ENCODE data around the gene GABBR1.
A peak's percentile ranks its signal among the peaks of the same experiment; 100 is the strongest.

The GABBR1 gene

GRCh38 chr6:29632789-29633533 is at the start of gene GABBR1:
Gene GABBR1, minus strand, starts transcription at chr6:29633183. Its CDS starts 798 bp downstream, at chr6:29632385.
- H3K4me3 ChIP-seq (ENCODE audit: low read depth, low read length), result peak within 1 kb of the TSS; percentile 72
- no peak for TF ChIP-seq CTCF (IDR thresholded peaks at IDR 0.05; ENCODE audit: low read depth, low read length)

GRCh38 chr6:29681811-29682210 is 48.8 kb upstream of the GABBR1 start:
- no peak overlapping the region for H3K4me3 ChIP-seq (ENCODE audit: low read depth, low read length)
- no peak for TF ChIP-seq CTCF (IDR thresholded peaks at IDR 0.05; ENCODE audit: low read depth, low read length)

GRCh38 chr6:29680904-29681303 is 47.9 kb upstream of the GABBR1 start, which contains the start of gene ZFP57:
Gene ZFP57, minus strand, starts transcription at chr6:29681152. Its CDS starts 4,149 bp downstream, at chr6:29677003.
- H3K4me3 ChIP-seq (ENCODE audit: low read depth, low read length), result no peak within 1 kb of the TSS
- TF ChIP-seq CTCF (IDR thresholded peaks at IDR 0.05; ENCODE audit: low read depth, low read length), result no peak

- no peak overlapping the region for H3K4me3 ChIP-seq (ENCODE audit: low read depth, low read length)
- no peak for TF ChIP-seq CTCF (IDR thresholded peaks at IDR 0.05; ENCODE audit: low read depth, low read length)
Measured at GRCh38 chr6:29680416-29680815, 47.4 kb upstream of the GABBR1 start.

- no peak for TF ChIP-seq CTCF (IDR thresholded peaks at IDR 0.05; ENCODE audit: low read depth, low read length)
- H3K4me3 ChIP-seq (ENCODE audit: low read depth, low read length), result no peak overlapping the region
Measured at GRCh38 chr6:29679962-29680361, 47.0 kb upstream of the GABBR1 start.

- no peak for TF ChIP-seq CTCF (IDR thresholded peaks at IDR 0.05; ENCODE audit: low read depth, low read length)
- H3K4me3 ChIP-seq (ENCODE audit: low read depth, low read length), result no peak overlapping the region
Measured at GRCh38 chr6:29678114-29678513, 45.1 kb upstream of the GABBR1 start.

GRCh38 chr6:29676981-29677601 is 44.1 kb upstream of the GABBR1 start:
- no peak for TF ChIP-seq CTCF (IDR thresholded peaks at IDR 0.05; ENCODE audit: low read depth, low read length)
- H3K4me3 ChIP-seq (ENCODE audit: low read depth, low read length), result no peak overlapping the region
